Astrocyte (in vitro differentiated cells and primary cell): ENCODE measurements around the gene CDH13.

Experiments
- EZH2 ChIP-seq: IDR thresholded peaks from 2 replicates; pipeline ENCODE4 v1.6.1; 2012; ENCODE audit warnings: mild to moderate bottlenecking, low read length, inconsistent platforms; ENCODE audit not compliant: insufficient read depth
- TF ChIP-seq, protein P1 (sequence below): IDR thresholded peaks from 2 replicates; pipeline ENCODE4 v1.5.1; 2011; ENCODE audit warnings: low read depth, mild to moderate bottlenecking, inconsistent platforms, low read length, moderate library complexity; ENCODE audit not compliant: insufficient read depth

DNA sequence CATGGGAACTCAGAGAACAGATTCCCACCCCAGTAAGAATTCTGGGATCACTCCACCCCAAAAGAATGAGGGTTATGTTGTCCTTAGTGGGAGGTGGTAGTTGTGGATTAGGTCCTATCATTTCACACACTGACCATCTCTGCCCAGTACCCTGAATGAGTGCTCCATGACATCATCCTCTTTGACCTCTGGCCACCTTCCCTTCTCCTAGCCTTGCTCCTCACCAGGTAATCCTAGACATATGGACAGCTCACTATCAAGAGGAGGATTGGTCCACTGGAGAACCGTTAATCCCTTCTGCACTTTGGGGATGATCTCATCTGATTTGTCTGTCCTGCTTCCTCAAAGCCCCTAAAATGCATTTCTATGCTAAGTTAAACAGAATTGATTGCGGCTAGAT, 642.8 kb downstream of the CDH13 start:
- TF ChIP-seq, protein P1, sequence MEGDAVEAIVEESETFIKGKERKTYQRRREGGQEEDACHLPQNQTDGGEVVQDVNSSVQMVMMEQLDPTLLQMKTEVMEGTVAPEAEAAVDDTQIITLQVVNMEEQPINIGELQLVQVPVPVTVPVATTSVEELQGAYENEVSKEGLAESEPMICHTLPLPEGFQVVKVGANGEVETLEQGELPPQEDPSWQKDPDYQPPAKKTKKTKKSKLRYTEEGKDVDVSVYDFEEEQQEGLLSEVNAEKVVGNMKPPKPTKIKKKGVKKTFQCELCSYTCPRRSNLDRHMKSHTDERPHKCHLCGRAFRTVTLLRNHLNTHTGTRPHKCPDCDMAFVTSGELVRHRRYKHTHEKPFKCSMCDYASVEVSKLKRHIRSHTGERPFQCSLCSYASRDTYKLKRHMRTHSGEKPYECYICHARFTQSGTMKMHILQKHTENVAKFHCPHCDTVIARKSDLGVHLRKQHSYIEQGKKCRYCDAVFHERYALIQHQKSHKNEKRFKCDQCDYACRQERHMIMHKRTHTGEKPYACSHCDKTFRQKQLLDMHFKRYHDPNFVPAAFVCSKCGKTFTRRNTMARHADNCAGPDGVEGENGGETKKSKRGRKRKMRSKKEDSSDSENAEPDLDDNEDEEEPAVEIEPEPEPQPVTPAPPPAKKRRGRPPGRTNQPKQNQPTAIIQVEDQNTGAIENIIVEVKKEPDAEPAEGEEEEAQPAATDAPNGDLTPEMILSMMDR = no peak
- TF ChIP-seq EZH2 = no peak
